ENCODE measurements around the gene PIK3C3.

Gene PIK3C3

GRCh38 chr18:42068030-42068429 lies 113.0 kb downstream of the PIK3C3 start:
- no peaks in the 10 kb centered on the region for H3K9me2 ChIP-seq (ENCODE audit: low read depth, low read length)
- H3K9me3 ChIP-seq (ENCODE audit: low read length), result no peaks in the 10 kb centered on the region
- no peak overlapping the region for H3K27ac ChIP-seq (ENCODE audit: low read depth, low read length, poor library complexity, severe bottlenecking)
- H3K36me3 ChIP-seq (ENCODE audit: insufficient read depth, low read length), result peaks cover 25% of the 10 kb centered on the region
- no peaks in the 10 kb centered on the region for H3F3A ChIP-seq (ENCODE audit: insufficient read depth, low read length)
- H3K9ac ChIP-seq (ENCODE audit: low read length), result no peak overlapping the region
- no peaks in the 10 kb centered on the region for H3K79me2 ChIP-seq (ENCODE audit: insufficient read depth, low read length)
- H3K4me1 ChIP-seq (ENCODE audit: insufficient read depth, low read length, severe bottlenecking), result no peaks in the 10 kb centered on the region
- H2AFZ ChIP-seq (ENCODE audit: low read length), result no peak overlapping the region
- H3K27me3 ChIP-seq (ENCODE audit: insufficient read depth, low read length), result no peaks in the 10 kb centered on the region
- H3K4me3 ChIP-seq (ENCODE audit: low read depth, low read length, poor library complexity, severe bottlenecking), result no peak overlapping the region
- no peak overlapping the region for H3K4me2 ChIP-seq (ENCODE audit: low read length)
- no peak for TF ChIP-seq CTCF (IDR thresholded peaks at IDR 0.05; ENCODE audit: low read length)
- TF ChIP-seq EZH2 (IDR thresholded peaks at IDR 0.05; ENCODE audit: borderline replicate concordance, low read length), result no peak
- no peaks in the 10 kb centered on the region for H4K20me1 ChIP-seq (ENCODE audit: insufficient read depth, low read length)

GRCh38 chr18:42069036-42069435 lies 114.0 kb downstream of the PIK3C3 start:
- H3K4me2 ChIP-seq (ENCODE audit: low read length), result no peak overlapping the region
- no peaks in the 10 kb centered on the region for H4K20me1 ChIP-seq (ENCODE audit: insufficient read depth, low read length)
- H3K36me3 ChIP-seq (ENCODE audit: insufficient read depth, low read length), result peaks cover 27% of the 10 kb centered on the region
- H3K27me3 ChIP-seq (ENCODE audit: insufficient read depth, low read length), result no peaks in the 10 kb centered on the region
- H3K27ac ChIP-seq (ENCODE audit: low read depth, low read length, poor library complexity, severe bottlenecking), result no peak overlapping the region
- no peaks in the 10 kb centered on the region for H3K9me3 ChIP-seq (ENCODE audit: low read length)
- TF ChIP-seq EZH2 (IDR thresholded peaks at IDR 0.05; ENCODE audit: borderline replicate concordance, low read length) (no peak), CTCF (IDR thresholded peaks at IDR 0.05; ENCODE audit: low read length) (no peak)
- H3F3A ChIP-seq (ENCODE audit: insufficient read depth, low read length), result no peaks in the 10 kb centered on the region
- no peak overlapping the region for H3K4me3 ChIP-seq (ENCODE audit: low read depth, low read length, poor library complexity, severe bottlenecking)
- H2AFZ ChIP-seq (ENCODE audit: low read length), result no peak overlapping the region
- H3K9ac ChIP-seq (ENCODE audit: low read length), result no peak overlapping the region
- H3K4me1 ChIP-seq (ENCODE audit: insufficient read depth, low read length, severe bottlenecking), result no peaks in the 10 kb centered on the region
- H3K9me2 ChIP-seq (ENCODE audit: low read depth, low read length), result no peaks in the 10 kb centered on the region
- no peaks in the 10 kb centered on the region for H3K79me2 ChIP-seq (ENCODE audit: insufficient read depth, low read length)

- Histone ChIP-seq H2AFZ (ENCODE audit: low read length) (no peak overlapping the region), H3K4me1 (ENCODE audit: insufficient read depth, low read length, severe bottlenecking) (no peaks in the 10 kb centered on the region), H3K36me3 (ENCODE audit: insufficient read depth, low read length) (peaks cover 34% of the 10 kb centered on the region), H3K9me3 (ENCODE audit: low read length) (no peaks in the 10 kb centered on the region), H3K9ac (ENCODE audit: low read length) (no peak overlapping the region), H3K27me3 (ENCODE audit: insufficient read depth, low read length) (no peaks in the 10 kb centered on the region), H3F3A (ENCODE audit: insufficient read depth, low read length) (no peaks in the 10 kb centered on the region), H3K4me2 (ENCODE audit: low read length) (no peak overlapping the region), H3K27ac (ENCODE audit: low read depth, low read length, poor library complexity, severe bottlenecking) (no peak overlapping the region), H4K20me1 (ENCODE audit: insufficient read depth, low read length) (no peaks in the 10 kb centered on the region), H3K4me3 (ENCODE audit: low read depth, low read length, poor library complexity, severe bottlenecking) (no peak overlapping the region), H3K79me2 (ENCODE audit: insufficient read depth, low read length) (no peaks in the 10 kb centered on the region), H3K9me2 (ENCODE audit: low read depth, low read length) (no peaks in the 10 kb centered on the region)
- TF ChIP-seq EZH2 (IDR thresholded peaks at IDR 0.05; ENCODE audit: borderline replicate concordance, low read length) (no peak), CTCF (IDR thresholded peaks at IDR 0.05; ENCODE audit: low read length) (peak; percentile 18; the same call in 1 of the 2 replicates)
Observed at GRCh38 chr18:42072407-42072806, 117.4 kb downstream of the PIK3C3 start.
